HL-60 (cell line): ENCODE results near the gene GLT8D1.

ENCODE experiments used
- CTCF ChIP-seq: IDR thresholded peaks from one replicate; pipeline ENCODE4 v1.5.1; 2011; ENCODE audit warnings: low read length, control low read depth, inconsistent platforms; ENCODE audit not compliant: insufficient read depth
- POLR2AphosphoS5 ChIP-seq: IDR thresholded peaks from 2 replicates; pipeline ENCODE4 v1.6.1; 2012; ENCODE audit warnings: low read depth

DNA sequence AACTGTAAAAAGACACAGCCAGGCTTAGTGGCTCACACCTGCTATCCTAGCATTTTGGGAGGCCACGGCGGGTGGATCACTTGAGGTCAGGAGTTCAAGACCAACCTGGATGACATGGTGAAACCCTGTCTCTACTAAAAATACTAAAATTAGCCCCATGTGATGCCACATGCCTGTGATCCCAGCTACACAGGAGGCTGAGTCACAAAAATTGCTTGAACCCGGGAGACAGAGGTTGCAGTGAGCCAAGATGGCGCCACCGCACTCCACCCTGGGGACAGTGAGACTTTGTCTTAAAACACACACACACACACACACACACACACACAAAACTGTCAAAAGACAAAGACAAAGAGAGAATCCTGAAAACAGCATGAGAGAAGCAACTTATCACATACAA is 18.3 kb upstream of the GLT8D1 start:
- no peak for TF ChIP-seq POLR2AphosphoS5
- TF ChIP-seq CTCF, result no peak
